ENCODE results near the gene REX1BD. TPM values are rescaled to one million over a fixed set of nuclear protein-coding genes. Genes with fewer than 3 reads are reported as not detected.

REX1BD gene
- total RNA-seq, 1 experiment from 2014 or later: 72.3 TPM

DNA sequence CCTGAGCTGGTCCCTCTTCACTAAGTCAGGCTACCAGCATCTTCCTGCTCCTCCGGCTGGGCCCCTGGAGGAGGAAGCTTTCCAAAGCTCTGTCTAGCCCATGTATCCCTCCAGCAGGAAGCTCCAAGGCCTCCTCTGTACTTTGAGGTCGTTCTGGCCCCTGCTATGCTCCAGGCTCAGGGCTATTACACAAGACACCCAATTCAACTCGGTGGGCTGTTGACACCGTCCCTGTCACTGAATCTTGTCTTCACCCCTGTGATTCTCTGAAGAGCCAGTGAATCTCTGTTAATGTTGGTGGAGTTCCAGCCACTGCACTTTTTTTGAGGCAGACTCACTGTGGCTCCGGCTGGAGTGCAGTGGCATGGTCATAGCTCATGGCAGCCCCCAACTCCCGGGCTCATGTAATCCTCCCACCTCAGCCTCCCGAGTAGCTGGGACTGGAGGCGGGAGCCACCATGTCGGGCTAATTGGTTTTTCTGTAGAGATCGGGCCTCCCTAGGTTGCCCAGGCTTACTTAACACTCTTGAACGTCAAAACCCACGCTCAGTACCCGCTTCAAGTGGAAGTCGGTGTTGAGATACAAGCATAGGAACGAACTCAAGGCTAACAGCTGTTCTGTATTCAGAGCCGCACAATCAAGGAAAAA lies 512 bp upstream of the REX1BD start:
- Histone ChIP-seq H3K23ac (ENCODE audit: insufficient read length, low read depth, low read length) (no peak overlapping the region), H2AFZ (ENCODE audit: low read length) (no peak overlapping the region), H4K20me1 (ENCODE audit: control insufficient read depth, insufficient read depth, insufficient read length) (no peaks in the 10 kb centered on the region), H3K14ac (ENCODE audit: insufficient read depth, low read length) (no peak overlapping the region), H3K18ac (ENCODE audit: insufficient read length, low read depth, low read length) (peak overlapping the region; percentile 20), H3K4ac (ENCODE audit: low read depth, low read length) (no peak overlapping the region), H3K56ac (ENCODE audit: insufficient read length, low read depth, low read length) (no peak overlapping the region), H2AK5ac (ENCODE audit: insufficient read length, low read length) (no peak overlapping the region), H2BK15ac (ENCODE audit: low read depth, low read length) (no peak overlapping the region), H4K5ac (ENCODE audit: insufficient read length, low read depth, low read length) (no peak overlapping the region), H4K8ac (replicated peaks; ENCODE audit: insufficient read length, low read depth, low read length) (no peak overlapping the region), H2BK5ac (ENCODE audit: insufficient read length, low read length) (no peak overlapping the region), H3K27me3 (ENCODE audit: insufficient read depth, low read length) (no peaks in the 10 kb centered on the region), H2BK20ac (ENCODE audit: low read depth, low read length, poor library complexity, severe bottlenecking) (no peak overlapping the region), H2BK120ac (ENCODE audit: low read depth, low read length, poor library complexity, severe bottlenecking) (no peak overlapping the region), H4K91ac (ENCODE audit: insufficient read length, low read depth, low read length) (no peak overlapping the region), H2BK12ac (ENCODE audit: insufficient read length, low read depth, low read length) (no peak overlapping the region), H3K79me1 (ENCODE audit: insufficient read depth, low read depth, low read length, poor library complexity, severe bottlenecking) (no peaks in the 10 kb centered on the region), H3K9ac (ENCODE audit: extremely low read depth, insufficient read length, low read length) (peak overlapping the region; percentile 18), H3K4me1 (ENCODE audit: insufficient read depth, low read length) (peaks cover 5% of the 10 kb centered on the region; the same call in 1 of the 2 replicates), H3K9me3 (ENCODE audit: control insufficient read depth, low read depth, low read length) (no peaks in the 10 kb centered on the region), H3K27ac (ENCODE audit: insufficient read length, low read depth, low read length) (no peak overlapping the region), H3K4me2 (ENCODE audit: insufficient read depth, insufficient read length, low read length) (peak overlapping the region; percentile 69), H3K23me2 (ENCODE audit: insufficient read length, low read depth, low read length, poor library complexity, severe bottlenecking) (peaks cover 15% of the 10 kb centered on the region), H3T11ph (ENCODE audit: low read length) (no peak overlapping the region), H3K79me2 (ENCODE audit: insufficient read depth, low read length) (no peaks in the 10 kb centered on the region)
- Mint-ChIP-seq H3K27ac (peak overlapping the region; percentile 74 to 87 (median 79); a peak in 6 of 7 replicates), H3K9me3 (no peaks in the 10 kb centered on the region; a peak in 1 of 5 replicates), H3K4me3 (peak overlapping the region; percentile 77 to 91), H3K27me3 (ENCODE audit: low read depth) (peaks cover 7% of the 10 kb centered on the region), H3K4me1 (peaks cover 25% of the 10 kb centered on the region in 2 experiments), H3K36me3 (ENCODE audit: insufficient read depth in 1 of 3, low read depth in 3 of 3) (peaks cover 3 to 16% (median 5%) of the 10 kb centered on the region in 3 experiments; a peak in 6 of 7 replicates)
- peak; percentile 42 for DNase-seq
- WGBS (ENCODE audit: extremely low coverage, insufficient read length, low lambda C conversion rate): no CpG with 5 or more reads among the region's 16 CpGs
- TF ChIP-seq, protein P1, sequence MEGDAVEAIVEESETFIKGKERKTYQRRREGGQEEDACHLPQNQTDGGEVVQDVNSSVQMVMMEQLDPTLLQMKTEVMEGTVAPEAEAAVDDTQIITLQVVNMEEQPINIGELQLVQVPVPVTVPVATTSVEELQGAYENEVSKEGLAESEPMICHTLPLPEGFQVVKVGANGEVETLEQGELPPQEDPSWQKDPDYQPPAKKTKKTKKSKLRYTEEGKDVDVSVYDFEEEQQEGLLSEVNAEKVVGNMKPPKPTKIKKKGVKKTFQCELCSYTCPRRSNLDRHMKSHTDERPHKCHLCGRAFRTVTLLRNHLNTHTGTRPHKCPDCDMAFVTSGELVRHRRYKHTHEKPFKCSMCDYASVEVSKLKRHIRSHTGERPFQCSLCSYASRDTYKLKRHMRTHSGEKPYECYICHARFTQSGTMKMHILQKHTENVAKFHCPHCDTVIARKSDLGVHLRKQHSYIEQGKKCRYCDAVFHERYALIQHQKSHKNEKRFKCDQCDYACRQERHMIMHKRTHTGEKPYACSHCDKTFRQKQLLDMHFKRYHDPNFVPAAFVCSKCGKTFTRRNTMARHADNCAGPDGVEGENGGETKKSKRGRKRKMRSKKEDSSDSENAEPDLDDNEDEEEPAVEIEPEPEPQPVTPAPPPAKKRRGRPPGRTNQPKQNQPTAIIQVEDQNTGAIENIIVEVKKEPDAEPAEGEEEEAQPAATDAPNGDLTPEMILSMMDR (conservative IDR thresholded peaks at IDR 0.05): no peak

Data from H9 (cell line).